ENCODE results near the gene BMP6.

The BMP6 gene

DNA sequence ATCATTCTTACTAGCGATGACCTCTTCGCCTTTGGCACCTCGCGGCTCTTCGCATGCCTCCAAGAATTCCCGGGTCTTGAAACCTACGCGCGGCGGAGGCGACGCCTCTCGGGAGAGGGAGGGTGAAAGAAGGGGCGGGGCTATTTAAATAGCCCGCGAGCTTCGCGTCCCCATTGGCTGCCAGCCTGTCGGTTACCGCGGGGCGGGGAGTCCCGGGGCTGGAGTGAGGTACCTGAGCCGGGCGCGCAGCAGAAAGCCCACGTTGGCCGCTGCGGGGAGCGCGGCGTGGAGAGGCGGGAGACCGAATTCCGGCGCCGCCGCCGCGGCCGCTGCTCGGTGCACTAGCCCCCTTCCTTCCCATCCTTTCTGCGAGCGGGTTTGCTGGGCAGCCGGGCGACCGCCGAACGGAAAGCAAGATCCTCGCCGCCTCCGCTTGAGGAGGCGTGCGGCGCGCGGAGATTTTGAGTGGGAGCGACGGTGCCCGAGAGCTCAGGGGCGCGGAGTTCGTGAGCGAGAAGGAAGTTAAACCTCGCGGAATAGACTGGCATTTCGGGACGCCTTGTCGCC lies at the start of gene BMP6:
BMP6 (plus strand) TSS at position 251 of the 567 bp plus-strand sequence. CDS start 857 bp downstream, outside the sequence.
- DNase-seq = peak; percentile 49

- DNase-seq = no peak
These were observed 48.7 kb upstream of the BMP6 start for GRCh38 chr6:7677229-7677628.

GRCh38 chr6:7680393-7681075 lies 45.4 kb upstream of the BMP6 start:
- no peak for DNase-seq

DNA sequence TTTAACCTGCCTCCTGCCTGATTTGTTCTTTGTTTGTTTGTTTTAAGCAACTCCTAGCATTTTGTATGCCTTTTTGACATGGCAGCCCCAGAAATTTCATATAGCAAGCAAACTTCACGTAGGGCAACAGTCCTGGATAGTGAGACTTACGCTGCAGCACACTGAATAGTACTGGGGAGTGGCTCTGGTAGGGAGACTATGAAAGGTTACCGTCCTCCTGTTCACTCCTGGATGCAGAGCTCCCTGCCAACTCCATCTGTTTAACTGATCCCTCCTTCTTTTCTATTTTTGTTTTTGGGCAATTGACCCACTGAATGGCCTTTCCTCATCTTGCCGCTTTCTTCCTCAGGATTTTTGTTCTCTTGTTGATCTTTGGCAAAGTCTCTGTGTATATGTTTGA lies 44.5 kb upstream of the BMP6 start:
- no peak for DNase-seq

DNA sequence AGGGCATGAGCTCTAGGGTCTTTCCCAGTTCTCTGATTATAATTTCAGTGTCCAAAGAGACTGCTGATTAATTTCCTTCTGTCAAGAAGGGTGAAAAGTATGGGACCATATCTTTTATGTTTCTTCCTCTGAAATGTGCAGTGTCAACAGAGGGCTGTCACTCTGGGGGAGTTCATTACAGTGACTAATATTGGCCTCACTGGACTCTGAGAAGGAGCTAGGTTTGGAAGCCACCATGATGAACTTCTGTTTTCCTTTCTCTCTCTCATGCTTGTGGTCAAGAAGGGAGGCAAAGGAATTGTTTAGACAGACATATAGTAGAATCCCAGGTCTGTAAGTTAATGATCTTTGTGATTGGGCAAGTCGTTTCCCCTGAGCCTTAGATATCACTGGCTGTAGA lies 41.8 kb upstream of the BMP6 start:
- DNase-seq = no peak

GRCh38 chr6:7684843-7685242 lies 41.1 kb upstream of the BMP6 start:
- DNase-seq = no peak

- DNase-seq = no peak
These were observed 40.6 kb upstream of the BMP6 start for GRCh38 chr6:7685276-7685675.

DNA sequence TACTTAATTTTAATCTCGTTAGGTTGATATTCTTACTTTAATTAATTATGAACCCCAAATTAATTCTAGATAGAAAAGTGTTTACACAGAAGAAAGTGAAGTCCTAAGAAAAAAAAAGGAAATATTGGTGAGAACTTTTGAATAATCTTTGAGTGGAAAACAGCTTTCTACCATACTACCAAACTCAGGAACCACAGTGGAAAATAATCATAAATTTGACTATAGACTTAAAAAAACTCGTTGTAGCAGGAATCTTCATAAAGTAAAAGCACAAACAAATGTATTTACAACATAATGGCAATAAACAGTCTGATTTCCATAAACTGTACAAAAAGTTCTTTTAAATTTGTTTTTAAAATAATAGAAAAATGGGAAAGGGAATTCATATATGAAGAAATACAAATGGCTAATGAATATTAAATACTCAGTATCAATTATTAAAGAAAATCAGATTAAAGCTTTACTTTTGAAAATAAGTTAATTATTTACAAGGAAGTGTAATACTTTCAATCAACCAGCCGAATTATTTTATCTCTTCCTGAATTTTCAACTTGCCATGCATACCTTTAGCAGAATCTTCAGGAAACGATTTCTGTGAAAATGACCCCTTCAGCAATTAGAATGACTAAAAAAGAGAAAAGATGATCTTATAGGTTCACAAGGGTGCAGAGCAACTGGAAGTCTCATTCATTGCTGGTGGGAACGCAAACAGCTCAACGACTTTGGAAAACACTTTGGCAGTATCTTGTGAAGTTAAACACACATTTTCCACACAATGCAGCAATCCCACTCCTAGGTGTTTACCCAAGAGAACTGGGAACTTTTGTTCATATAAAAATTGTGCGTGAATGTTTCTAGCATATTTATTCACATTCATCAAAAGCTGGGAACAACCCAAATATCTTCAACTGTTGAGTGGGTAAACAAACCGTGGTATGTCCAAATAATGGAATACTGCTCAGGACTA lies 38.5 kb upstream of the BMP6 start:
- no peak for DNase-seq

- no peak for DNase-seq
These were observed 34.9 kb upstream of the BMP6 start for GRCh38 chr6:7691021-7691420.

- DNase-seq = no peak
These were observed 34.0 kb upstream of the BMP6 start for GRCh38 chr6:7691675-7692452.

- DNase-seq = no peak
These were observed 33.5 kb upstream of the BMP6 start for GRCh38 chr6:7692453-7692784.

DNA sequence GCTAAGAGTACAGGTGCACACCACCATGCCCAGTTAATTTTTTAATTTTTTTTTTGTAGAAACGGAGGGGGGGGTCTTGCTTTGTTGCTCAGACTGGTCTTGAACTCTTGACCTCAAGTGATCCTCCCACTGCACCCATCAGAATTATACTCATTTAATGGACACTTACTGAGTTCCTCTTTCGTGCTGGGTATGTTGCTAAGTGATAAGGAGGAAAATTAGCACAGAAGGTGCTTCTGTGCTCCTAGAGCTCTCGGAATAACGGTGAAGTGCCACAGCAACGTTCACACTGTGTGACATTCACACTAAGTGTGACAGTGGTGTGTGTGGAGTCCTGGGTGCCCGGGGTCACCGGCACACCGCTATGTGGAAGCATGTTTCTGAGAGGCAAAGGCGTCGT lies 32.1 kb upstream of the BMP6 start:
- DNase-seq = no peak

- no peak for DNase-seq
These were observed 29.8 kb upstream of the BMP6 start for GRCh38 chr6:7696061-7696460.

DNA sequence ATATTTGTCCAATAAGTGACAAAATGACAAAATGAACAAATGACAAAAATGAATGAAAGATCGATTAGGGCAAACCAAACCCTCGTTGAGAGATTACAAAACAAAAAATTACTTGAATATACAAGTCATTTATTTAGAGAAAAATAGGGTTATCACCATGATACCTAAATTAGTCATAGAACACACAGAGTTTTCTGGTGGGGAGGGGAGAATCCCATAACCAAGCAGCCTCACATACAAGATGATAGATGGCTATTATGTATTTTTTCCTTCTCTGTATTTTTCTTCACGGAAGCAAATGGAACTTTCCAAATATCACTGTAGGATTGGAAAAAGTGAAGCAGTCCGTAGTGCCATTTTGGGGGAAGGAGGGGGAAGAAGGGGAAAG lies 28.5 kb upstream of the BMP6 start:
- no peak for DNase-seq

DNA sequence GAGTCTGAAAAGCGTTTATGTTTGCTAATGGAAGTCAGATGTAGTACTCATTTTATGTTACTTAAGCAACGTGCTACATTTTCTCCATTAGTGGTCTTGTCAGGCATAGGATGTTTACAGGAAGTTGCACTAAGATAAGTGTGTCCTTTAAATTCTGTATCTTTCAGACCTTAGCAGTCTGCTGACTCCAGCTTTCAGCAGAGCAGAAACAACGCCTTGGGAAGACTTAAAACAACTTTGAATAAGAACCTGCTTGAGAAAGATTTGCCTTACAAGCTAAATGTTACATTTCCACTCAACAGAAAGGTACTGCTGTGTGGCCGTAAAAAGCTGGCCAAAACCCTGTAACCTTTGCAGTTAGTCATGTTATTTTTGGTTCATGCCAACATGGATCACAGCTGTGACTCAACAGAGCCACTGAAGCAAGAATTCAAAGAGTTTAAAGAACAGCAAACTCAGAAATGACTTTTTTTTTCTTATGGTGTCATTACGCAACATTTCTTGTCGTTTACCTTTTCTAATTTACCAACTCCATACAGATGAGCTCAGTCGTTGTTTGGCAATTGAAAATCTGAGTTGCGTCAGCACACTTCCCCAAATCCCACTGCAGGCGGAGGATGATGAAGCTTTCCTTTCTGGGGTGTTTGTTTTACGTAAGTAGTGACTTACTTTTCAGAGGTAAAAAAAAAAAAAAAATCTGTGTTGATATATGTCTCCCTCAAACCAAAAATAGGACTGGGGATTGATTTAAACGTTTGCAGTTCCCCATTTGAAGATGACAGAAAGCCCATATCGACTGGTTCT lies 27.9 kb upstream of the BMP6 start:
- peak; percentile 6 for DNase-seq

DNA sequence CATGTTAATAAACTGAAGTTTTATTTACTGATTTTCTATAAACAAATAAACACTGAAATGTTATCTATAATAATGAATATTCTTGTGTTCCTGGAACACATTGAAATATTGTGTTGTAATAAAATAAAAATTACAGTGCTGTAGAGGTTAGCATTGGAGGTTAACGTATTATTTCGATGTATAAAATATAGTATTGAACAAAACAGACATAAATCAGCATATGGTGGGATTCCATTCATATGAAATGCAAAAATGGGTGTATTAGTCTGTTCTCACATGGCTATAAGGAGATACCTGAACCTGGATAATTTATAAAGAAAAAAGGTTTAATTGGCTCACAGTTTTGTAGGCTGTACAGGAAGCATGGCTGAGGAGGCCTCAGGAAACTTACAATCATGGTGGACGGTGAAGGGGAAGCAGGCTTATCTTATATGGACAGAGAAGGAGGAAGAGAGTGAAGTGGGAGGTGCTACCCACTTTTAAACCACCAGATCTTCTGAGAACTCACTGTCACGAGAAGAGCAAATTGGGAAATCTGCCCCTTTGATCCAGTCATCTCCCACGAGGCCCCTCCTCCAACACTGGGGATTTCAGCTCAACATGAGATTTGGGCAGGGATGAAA lies 24.6 kb upstream of the BMP6 start:
- DNase-seq = no peak

DNA sequence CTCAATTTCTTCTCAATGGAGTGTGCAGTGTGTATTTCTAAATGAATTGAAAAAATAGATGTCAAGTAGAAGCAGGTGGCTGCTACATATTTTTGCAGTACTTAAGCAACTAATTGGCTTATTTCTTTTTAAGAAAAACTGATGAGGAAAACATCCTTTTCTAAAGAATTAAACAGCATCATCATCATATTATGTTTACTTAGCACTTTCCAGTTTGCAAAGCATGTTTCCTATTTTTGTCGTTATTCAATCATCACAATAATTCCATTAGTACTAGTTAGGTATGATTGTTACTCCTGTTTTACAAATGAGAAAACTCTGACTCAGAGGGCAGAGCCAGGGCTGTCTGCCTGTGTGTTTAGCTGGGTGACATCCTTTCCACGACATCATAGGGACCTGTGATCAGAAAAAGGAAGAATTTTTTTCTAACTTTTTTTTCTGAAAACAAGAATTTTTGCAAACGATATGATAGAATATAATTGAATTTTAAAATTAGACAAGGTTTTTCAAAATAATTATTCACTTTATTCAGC lies 22.7 kb upstream of the BMP6 start:
- DNase-seq = no peak

DNA sequence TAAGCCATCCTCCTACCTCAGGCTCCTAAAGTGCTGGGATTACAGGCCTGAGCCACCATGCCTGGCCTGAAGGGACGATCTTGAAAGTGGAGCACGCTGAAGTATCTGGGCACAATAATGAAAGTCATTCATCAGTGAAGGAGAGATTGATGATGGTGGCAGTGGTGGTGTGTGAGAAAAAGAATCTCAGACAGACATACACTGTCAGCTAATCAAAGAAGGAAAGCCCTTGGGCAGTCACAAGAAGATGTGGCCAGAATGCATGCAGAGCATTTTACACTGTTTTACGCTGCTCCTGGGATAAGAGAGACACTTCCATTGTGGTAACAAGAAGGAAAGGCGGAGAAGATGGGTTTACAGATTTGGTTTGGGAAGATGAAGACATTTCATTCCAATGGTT lies 20.4 kb upstream of the BMP6 start:
- DNase-seq = no peak

GRCh38 chr6:7706269-7706668 lies 19.6 kb upstream of the BMP6 start:
- DNase-seq = no peak

GRCh38 chr6:7707787-7708186 lies 18.1 kb upstream of the BMP6 start:
- no peak for DNase-seq

DNA sequence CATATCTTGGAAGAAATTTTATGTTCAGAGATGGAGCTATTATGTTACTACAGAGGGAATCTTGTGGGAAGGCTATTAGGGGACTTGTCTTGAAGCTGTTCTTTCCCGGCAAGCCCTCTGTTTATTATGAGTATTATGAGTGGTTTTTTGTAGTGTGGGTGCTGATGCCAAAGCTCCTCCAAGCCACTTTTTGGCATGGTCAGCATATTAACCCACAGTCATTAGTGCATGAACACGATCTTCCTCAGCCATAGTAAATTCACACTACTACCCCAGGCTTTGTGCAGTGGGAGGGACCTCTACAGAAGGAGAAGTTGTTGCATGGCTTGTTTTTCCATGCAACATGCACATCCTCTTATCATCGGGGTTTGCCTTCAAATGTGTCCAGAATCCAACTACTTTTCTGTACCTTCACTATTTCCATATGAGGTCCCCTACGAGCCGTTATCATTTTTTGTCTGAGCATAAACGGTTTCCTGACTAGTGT lies 6.5 kb upstream of the BMP6 start:
- DNase-seq = no peak

Data from CD4-positive, alpha-beta T cell treated with Interleukin-21 for 1 hour (primary cell).